Panc1 (cell line): ENCODE measurements around the gene KCTD19. TPM values are rescaled to one million over a fixed set of nuclear protein-coding genes. Genes with fewer than 3 reads are reported as not detected.

Experiments
- ATAC-seq: fragments of 200-7000 bp; cut with Tn5 transposase; 2 replicates; pipeline ENCODE4 v1.9.1; 2020; ENCODE audit warnings: mild to moderate bottlenecking, moderate library complexity
- BruUV-seq: library from RNA; stranded (reverse); fragments of 400-500 nt; replicated peaks from 2 replicates; lab custom pipeline; 2021; lab: Mats Ljungman, UMichigan
- CTCF ChIA-PET: fragments of 300-600 bp; sonication (Branson Sonifier 250); formaldehyde crosslinking; loops from one replicate; lab custom pipeline; 2022; ENCODE audit warnings: antibody characterized with exemption; lab: Charles Lee
- POLR2A ChIA-PET: fragments of 300-600 bp; sonication (Branson Sonifier 250); formaldehyde crosslinking; loops from one replicate; lab custom pipeline; 2022; ENCODE audit warnings: antibody characterized with exemption; lab: Charles Lee
- DNase-seq: peaks from one replicate; pipeline ENCODE4 v3.0.0-alpha.2; 2010; ENCODE audit warnings: low read depth, low spot score
- H3K27ac ChIP-seq: 2 replicates; pipeline ENCODE4 v1.5.1; 2011; ENCODE audit warnings: mild to moderate bottlenecking, low read length, inconsistent platforms
- H3K27me3 ChIP-seq: fragments of 200-500 bp; sonication (Bioruptor generic); 2 replicates; pipeline ENCODE4 v1.6.0; 2014; ENCODE audit warnings: low read length, inconsistent platforms; ENCODE audit not compliant: control insufficient read depth, insufficient read depth
- H3K36me3 ChIP-seq: fragments of 200-500 bp; sonication (Bioruptor generic); 2 replicates; pipeline ENCODE4 v1.5.1; 2014; ENCODE audit warnings: inconsistent platforms, mild to moderate bottlenecking, low read length, moderate library complexity; ENCODE audit not compliant: control insufficient read depth, insufficient read depth
- H3K4me1 ChIP-seq: 2 replicates; pipeline ENCODE4 v1.5.1; 2011; ENCODE audit warnings: inconsistent platforms, mild to moderate bottlenecking, low read length, moderate library complexity; ENCODE audit not compliant: control insufficient read depth, insufficient read depth
- H3K4me3 ChIP-seq, 2 experiments: 2 replicates each; pipeline ENCODE4 v1.5.1; 2011 to 2012; ENCODE audit warnings: low read depth in 2 of 2, low read length in 2 of 2, mild to moderate bottlenecking in 2 of 2, inconsistent platforms in 1 of 2, moderate library complexity in 1 of 2
- H3K9me3 ChIP-seq: fragments of 200-500 bp; sonication (Bioruptor generic); 2 replicates; pipeline ENCODE4 v1.5.1; 2014; ENCODE audit warnings: low read depth, mild to moderate bottlenecking, inconsistent platforms, low read length, moderate library complexity; ENCODE audit not compliant: control insufficient read depth, insufficient read depth
- CTCF ChIP-seq: fragments of 450-650 bp; IDR thresholded peaks from 2 replicates; pipeline ENCODE4 v1.5.1; 2017; ENCODE audit warnings: mild to moderate bottlenecking
- POLR2AphosphoS5 ChIP-seq: IDR thresholded peaks from 2 replicates; pipeline ENCODE4 v1.6.1; 2012; ENCODE audit warnings: mild to moderate bottlenecking, low read depth, low read length, moderate library complexity
- REST ChIP-seq, 2 experiments: IDR thresholded peaks; 2 replicates each; pipeline ENCODE4 v1.6.1; 2011 to 2012; ENCODE audit warnings: low read depth in 2 of 2, control low read depth in 1 of 2, low read length in 1 of 2, mild to moderate bottlenecking in 1 of 2, moderate library complexity in 1 of 2; ENCODE audit not compliant: insufficient read depth in 1 of 2
- SIN3A ChIP-seq: IDR thresholded peaks from 2 replicates; pipeline ENCODE4 v1.6.1; 2012; ENCODE audit warnings: low read depth, mild to moderate bottlenecking, low read length, moderate library complexity, borderline replicate concordance; ENCODE audit not compliant: insufficient read depth
- TCF7L2 ChIP-seq: IDR thresholded peaks from 2 replicates; pipeline ENCODE4 v1.6.1; 2011; ENCODE audit warnings: mild to moderate bottlenecking, low read depth, low read length, inconsistent platforms
- in situ Hi-C: cut with HindIII; loops from 2 replicates; pipeline ENCODE4 v1.10.0; 2016; ENCODE audit warnings: low sequenced_read_pairs, low pct_unique_long_range_greater_than_20kb
- intact Hi-C: fragments of 100-400 bp; cut with micrococcal nuclease; formaldehyde crosslinking; loops from one replicate; pipeline ENCODE4 v1.10.0; 2022; ENCODE audit not compliant: unreplicated experiment
- total RNA-seq: library from RNA; stranded (reverse); gene quantifications from one replicate; pipeline ENCODE4 v1.2.1, GENCODE V29; 2021; ENCODE audit not compliant: unreplicated experiment

Gene KCTD19
- total RNA-seq, 1 experiment from 2014 or later, result 0.62 TPM

DNA sequence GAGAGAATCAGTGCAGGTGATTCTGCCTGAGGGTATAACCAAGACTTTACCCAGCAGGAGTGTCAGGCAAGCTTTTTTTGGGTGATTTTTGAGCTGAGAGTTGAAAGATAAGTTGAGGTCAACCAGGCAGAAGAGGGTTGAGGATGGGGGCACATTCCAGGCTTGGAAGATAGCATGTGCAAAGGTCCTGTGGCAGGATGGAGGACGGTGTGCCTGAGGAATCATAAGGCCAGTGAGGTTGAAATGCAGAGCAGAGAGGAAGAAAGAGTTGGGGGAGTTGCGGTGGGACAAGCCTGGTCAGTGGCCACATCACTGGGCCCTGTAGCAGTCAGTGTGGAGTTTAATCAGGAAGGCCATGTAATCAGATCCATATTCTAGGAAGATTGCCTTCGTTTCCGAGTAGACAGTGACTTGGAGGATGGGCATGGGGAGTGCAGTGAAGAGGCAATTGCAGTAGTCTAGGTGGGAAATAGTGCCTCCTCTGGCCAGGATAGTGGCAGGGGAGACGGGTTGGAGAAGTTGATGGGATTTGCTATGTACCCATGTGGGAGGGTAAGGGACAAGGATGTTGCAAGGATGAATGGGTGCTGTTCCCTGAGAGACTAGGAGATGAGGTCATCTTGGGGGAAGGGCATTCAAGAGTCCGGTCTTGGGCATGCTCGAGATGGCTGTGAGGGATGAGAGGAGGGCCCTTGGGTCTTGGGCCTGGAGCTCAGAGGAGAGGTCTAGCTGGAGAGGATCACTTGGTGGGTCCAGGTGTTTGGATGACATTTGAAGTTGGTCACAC is 43.3 kb downstream of the KCTD19 start:
- Histone ChIP-seq H3K27ac (no peak overlapping the region), H3K4me3 (no peak overlapping the region), H3K4me1 (no peaks in the 10 kb centered on the region), H3K36me3 (no peaks in the 10 kb centered on the region; the same call in 1 of the 2 replicates), H3K27me3 (no peaks in the 10 kb centered on the region), H3K9me3 (no peaks in the 10 kb centered on the region)
- intact Hi-C loops (no loop called here), in situ Hi-C loops (no loop called here)
- ChIA-PET CTCF (no interaction called here), POLR2A (no interaction called here)
- BruUV-seq, result no TSS peak
- DNase-seq, result no peak
- TF ChIP-seq CTCF, result peak; percentile 9; the same call in 1 of the 2 replicates
- no peak for TF ChIP-seq SIN3A
- no peak for ATAC-seq

GRCh38 chr16:67282447-67282805 is 44.1 kb downstream of the KCTD19 start:
- in situ Hi-C loops (no loop called here), intact Hi-C loops (no loop called here)
- H3K27ac ChIP-seq, result no peak overlapping the region
- ATAC-seq (no peak), DNase-seq (no peak)
- H3K4me3 ChIP-seq, result no peak overlapping the region
- no peaks in the 10 kb centered on the region; the same call in 1 of the 2 replicates for H3K36me3 ChIP-seq
- H3K27me3 ChIP-seq, result no peaks in the 10 kb centered on the region
- peaks cover 4% of the 10 kb centered on the region; the same call in 1 of the 2 replicates for H3K4me1 ChIP-seq
- H3K9me3 ChIP-seq, result no peaks in the 10 kb centered on the region
- CTCF ChIA-PET, result interaction anchor here (0.7 to 0.8 kb wide), 2 partner anchors 109 to 117 kb away, joined by 3 to 4 read pairs; no protein-coding TSS in a partner anchor
- POLR2A ChIA-PET, result no interaction called here
- no peak for TF ChIP-seq TCF7L2
- TF ChIP-seq CTCF, result no peak
- TF ChIP-seq SIN3A, result no peak
- TF ChIP-seq REST (IDR thresholded peaks at IDR 0.05; ENCODE audit: insufficient read depth in 1 of 2, low read depth in 2 of 2, low read length in 1 of 2), result no peak
- TF ChIP-seq POLR2AphosphoS5, result no peak
- BruUV-seq, result no TSS peak
